Measurements from ENCODE around the gene MACROD2. TPM values are rescaled to one million over a fixed set of nuclear protein-coding genes. Genes with fewer than 3 reads are reported as not detected.

The MACROD2 gene
- total RNA-seq, 4 donors from 2014 or later = 2.9 to 11.3 (median 8.0) TPM

DNA sequence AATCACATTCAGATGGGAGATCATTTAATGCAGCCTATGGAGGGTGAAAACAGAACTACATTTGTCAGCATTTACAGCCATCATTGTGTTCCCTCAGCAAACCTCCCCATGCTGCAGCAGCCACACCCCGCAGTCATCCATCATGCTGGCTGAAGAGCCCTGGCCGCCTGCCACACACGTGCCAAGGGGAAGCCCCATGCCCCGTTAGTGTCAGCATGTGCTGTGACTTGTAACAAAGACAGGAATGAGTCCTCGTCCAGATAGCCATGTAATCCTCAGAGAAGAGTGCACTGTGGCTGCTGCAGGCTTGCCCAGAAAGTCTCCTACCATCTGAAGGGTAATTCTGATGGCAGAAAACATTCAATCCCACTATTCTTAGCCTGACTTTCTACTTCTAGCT is 1480.2 kb downstream of the MACROD2 start:
- TF ChIP-seq, protein P1, sequence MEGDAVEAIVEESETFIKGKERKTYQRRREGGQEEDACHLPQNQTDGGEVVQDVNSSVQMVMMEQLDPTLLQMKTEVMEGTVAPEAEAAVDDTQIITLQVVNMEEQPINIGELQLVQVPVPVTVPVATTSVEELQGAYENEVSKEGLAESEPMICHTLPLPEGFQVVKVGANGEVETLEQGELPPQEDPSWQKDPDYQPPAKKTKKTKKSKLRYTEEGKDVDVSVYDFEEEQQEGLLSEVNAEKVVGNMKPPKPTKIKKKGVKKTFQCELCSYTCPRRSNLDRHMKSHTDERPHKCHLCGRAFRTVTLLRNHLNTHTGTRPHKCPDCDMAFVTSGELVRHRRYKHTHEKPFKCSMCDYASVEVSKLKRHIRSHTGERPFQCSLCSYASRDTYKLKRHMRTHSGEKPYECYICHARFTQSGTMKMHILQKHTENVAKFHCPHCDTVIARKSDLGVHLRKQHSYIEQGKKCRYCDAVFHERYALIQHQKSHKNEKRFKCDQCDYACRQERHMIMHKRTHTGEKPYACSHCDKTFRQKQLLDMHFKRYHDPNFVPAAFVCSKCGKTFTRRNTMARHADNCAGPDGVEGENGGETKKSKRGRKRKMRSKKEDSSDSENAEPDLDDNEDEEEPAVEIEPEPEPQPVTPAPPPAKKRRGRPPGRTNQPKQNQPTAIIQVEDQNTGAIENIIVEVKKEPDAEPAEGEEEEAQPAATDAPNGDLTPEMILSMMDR (IDR thresholded peaks at IDR 0.05; ENCODE audit: low read depth) = no peak

DNA sequence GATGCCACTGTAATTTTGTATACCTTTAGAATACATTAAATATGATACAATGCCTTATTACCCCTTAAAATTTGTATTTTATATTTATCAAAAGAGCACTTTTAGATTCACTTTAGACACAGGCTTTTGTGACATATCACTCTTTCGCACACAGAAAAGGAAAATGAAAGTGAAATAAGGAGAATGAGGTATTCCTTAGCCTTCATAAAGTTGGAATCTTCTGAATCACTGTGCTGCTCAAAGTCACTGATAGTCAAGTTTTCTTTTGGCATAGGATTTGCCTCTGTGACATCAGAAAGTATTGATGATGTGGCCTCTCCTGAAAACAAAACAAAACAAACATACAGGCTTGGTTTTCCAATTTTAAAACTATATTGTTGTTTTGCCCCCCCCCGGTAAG is 1480.9 kb downstream of the MACROD2 start:
- TF ChIP-seq, protein P1 (IDR thresholded peaks at IDR 0.05; ENCODE audit: low read depth) = no peak

DNA sequence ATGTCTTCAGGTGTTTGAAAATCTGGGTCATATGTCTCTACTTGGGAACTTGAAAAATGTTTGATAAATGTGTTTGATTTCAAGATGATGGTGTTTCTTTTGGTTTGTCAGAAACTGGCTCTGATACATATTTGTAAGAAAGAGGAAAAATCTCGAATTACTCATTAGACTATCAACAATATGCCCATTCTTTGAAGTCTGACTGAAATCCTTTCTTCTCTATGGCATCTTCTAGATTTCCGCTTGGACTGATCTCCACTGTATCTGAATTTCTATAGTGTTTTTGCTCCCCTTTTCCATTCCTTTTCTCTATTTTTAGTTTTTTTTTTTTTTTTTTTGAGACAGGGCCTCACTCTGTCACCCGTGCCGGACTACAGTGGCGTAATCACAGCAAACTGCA is 1481.5 kb downstream of the MACROD2 start:
- TF ChIP-seq, protein P1 (IDR thresholded peaks at IDR 0.05; ENCODE audit: low read depth) = no peak

DNA sequence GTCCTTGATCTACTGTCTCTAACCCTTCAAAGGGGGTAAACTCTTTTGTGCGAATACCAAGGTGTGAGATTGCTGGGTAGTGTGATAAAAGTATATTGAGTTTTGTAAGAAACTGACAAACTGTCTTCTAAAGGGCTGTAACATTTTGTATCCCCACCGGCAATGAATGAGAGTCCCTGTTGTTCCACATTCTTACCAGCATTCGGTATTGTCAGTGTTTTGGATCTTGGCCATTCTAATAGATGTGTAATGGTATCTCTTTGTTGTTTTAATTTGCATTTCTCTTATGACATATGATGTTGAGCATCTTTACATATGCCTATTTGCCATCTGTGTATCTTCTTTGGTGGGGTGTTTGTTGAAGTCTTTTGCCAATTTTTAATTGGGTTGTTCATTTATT is 1487.2 kb downstream of the MACROD2 start:
- TF ChIP-seq, protein P1 (IDR thresholded peaks at IDR 0.05; ENCODE audit: low read depth) = no peak

DNA sequence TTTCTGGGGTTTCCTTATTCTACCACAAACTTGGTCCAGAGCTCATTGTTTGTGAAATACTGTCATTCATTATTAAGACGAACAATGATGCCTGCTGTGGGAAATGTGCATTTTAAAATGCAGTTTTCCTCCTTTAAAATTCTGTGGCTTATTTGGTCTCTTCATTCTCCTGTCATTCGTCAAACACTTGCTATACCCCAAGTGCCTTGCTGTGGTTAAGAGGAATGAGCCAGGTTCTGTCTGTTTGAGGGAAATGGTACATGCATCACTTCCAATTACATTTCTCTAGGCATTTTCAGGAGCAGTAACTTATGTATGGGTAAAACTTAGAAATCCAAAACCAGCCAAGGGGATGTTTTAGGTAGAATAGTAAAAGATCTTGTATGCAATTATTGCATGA is 1490.2 kb downstream of the MACROD2 start:
- TF ChIP-seq, protein P1 (IDR thresholded peaks at IDR 0.05; ENCODE audit: low read depth) = no peak

DNA sequence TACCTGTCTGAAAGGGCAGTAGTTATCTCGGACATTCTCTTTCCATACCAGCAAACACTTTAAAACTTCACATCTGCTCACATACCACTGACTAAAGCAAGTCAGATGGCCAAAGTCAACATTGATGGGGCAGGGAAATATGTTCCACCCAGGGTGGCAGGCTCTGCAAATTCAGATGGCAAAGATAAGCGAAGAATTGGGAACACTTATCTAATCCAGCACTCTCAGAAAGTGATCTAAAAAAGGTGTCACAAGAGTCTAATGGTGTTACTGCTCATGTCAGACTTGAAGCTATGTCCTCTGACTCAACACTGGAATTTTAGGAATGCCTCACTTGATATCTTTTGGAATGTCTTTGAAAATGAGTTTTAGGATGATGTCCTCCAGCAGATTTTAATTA is 1491.7 kb downstream of the MACROD2 start:
- TF ChIP-seq, protein P1 (IDR thresholded peaks at IDR 0.05; ENCODE audit: low read depth) = no peak

DNA sequence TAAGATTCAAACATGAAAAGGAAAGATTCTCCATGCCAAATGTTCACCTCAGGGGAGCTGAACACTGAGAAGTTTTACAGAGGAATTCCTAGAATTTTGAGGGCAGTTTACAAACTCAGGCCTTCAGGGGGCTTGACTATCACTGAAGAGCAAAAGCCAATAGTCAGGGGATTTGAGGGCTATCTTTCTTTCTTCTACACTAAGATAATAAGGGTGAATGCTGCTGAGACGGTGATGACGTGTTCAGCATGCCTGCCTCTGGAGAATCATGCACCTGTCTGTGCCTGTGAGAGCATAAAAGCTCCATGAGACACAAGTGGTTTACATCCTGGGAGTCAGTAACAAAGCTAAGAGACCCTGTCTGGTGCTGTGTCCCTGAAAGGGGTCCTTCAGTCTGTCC is 1492.4 kb downstream of the MACROD2 start:
- TF ChIP-seq, protein P1 (IDR thresholded peaks at IDR 0.05; ENCODE audit: low read depth) = no peak

Measured in subcutaneous adipose tissue (tissue), 4 donors.